Activated CD8-positive, alpha-beta T cell treated with anti-CD3 and anti-CD28 coated beads for 36 hours (primary cell): Measurements from ENCODE around the gene FRMD1. TPM values are rescaled to one million over a fixed set of nuclear protein-coding genes. Genes with fewer than 3 reads are reported as not detected.

Experiments used
- ATAC-seq: fragments of 200-7000 bp; cut with Tn5 transposase; one replicate; pipeline ENCODE4 v1.10.0; 2021; ENCODE audit warnings: mild to moderate bottlenecking, moderate library complexity
- CTCF ChIA-PET: fragments of 350-600 bp; sonication (Branson Sonifier 250); formaldehyde crosslinking; loops from one replicate; lab custom pipeline; 2021; ENCODE audit warnings: antibody characterized with exemption; lab: Charles Lee
- POLR2A ChIA-PET: fragments of 350-600 bp; sonication (Branson Sonifier 250); formaldehyde crosslinking; loops from one replicate; lab custom pipeline; 2021; ENCODE audit warnings: antibody characterized with exemption; lab: Charles Lee
- DNase-seq: peaks from one replicate; pipeline ENCODE4 v3.0.0-alpha.2; 2020
- H3K27ac Mint-ChIP-seq: one replicate; pipeline ENCODE4 v1.8.0; 2021; ENCODE audit warnings: mild to moderate bottlenecking, mixed read lengths
- H3K27me3 Mint-ChIP-seq: one replicate; pipeline ENCODE4 v1.8.0; 2021; ENCODE audit warnings: mixed read lengths
- H3K36me3 Mint-ChIP-seq: one replicate; pipeline ENCODE4 v1.8.0; 2021; ENCODE audit warnings: low read depth, mixed read lengths
- H3K4me1 Mint-ChIP-seq: one replicate; pipeline ENCODE4 v1.8.0; 2021; ENCODE audit warnings: low read depth, mixed read lengths
- H3K4me3 Mint-ChIP-seq: one replicate; pipeline ENCODE4 v1.8.0; 2021; ENCODE audit warnings: mild to moderate bottlenecking, moderate library complexity, mixed read lengths
- H3K9me3 Mint-ChIP-seq: one replicate; pipeline ENCODE4 v1.8.0; 2021; ENCODE audit warnings: mixed read lengths
- intact Hi-C: fragments of 100-400 bp; cut with micrococcal nuclease; formaldehyde crosslinking; loops from one replicate; pipeline ENCODE4 v1.10.0; 2022
- total RNA-seq, 2 experiments: library from RNA; stranded (reverse); gene quantifications; one replicate each; pipeline ENCODE4 v1.2.3, GENCODE V29; 2021
- TF ChIP-seq, protein P1 (sequence below): fragments of 200-600 bp; IDR thresholded peaks from one replicate; pipeline ENCODE4 v1.8.0; 2022; ENCODE audit warnings: antibody characterized with exemption, mild to moderate bottlenecking

FRMD1 gene
- total RNA-seq, 2 experiments from 2014 or later: not detected

- no peak for ATAC-seq
- Mint-ChIP-seq H3K4me3 (no peak overlapping the region), H3K27ac (no peak overlapping the region), H3K9me3 (peaks cover 19% of the 10 kb centered on the region), H3K4me1 (no peaks in the 10 kb centered on the region), H3K27me3 (peaks cover 6% of the 10 kb centered on the region), H3K36me3 (peaks cover 2% of the 10 kb centered on the region)
- TF ChIP-seq, protein P1, sequence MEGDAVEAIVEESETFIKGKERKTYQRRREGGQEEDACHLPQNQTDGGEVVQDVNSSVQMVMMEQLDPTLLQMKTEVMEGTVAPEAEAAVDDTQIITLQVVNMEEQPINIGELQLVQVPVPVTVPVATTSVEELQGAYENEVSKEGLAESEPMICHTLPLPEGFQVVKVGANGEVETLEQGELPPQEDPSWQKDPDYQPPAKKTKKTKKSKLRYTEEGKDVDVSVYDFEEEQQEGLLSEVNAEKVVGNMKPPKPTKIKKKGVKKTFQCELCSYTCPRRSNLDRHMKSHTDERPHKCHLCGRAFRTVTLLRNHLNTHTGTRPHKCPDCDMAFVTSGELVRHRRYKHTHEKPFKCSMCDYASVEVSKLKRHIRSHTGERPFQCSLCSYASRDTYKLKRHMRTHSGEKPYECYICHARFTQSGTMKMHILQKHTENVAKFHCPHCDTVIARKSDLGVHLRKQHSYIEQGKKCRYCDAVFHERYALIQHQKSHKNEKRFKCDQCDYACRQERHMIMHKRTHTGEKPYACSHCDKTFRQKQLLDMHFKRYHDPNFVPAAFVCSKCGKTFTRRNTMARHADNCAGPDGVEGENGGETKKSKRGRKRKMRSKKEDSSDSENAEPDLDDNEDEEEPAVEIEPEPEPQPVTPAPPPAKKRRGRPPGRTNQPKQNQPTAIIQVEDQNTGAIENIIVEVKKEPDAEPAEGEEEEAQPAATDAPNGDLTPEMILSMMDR: no peak
- ChIA-PET CTCF (no interaction called here), POLR2A (no interaction called here)
- intact Hi-C loops: no loop called here
- no peak for DNase-seq
These were observed 66.4 kb downstream of the FRMD1 start for GRCh38 chr6:168012431-168013249.

DNA sequence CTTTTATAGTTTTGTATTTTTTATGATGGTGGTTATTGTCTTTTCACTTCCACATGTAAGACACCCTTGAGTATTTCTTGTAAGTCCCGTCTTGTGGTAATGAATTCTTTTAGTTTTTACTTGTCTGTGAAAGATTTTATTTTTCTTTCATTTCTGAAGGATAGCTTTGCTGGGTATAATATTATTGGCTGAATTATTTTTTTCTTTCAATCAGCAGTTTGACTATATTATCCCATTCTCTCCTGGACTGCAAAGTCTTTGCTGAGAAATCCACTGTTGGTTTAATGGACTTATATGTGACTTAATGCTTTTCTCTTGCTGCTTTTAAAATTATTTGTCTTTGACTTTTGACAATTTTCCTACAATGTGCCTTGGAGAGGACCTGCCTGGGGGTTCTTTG lies 67.7 kb downstream of the FRMD1 start:
- CTCF ChIA-PET: no interaction called here
- Mint-ChIP-seq H3K27ac (no peak overlapping the region), H3K4me3 (no peak overlapping the region), H3K27me3 (peaks cover 5% of the 10 kb centered on the region), H3K4me1 (no peaks in the 10 kb centered on the region), H3K36me3 (peaks cover 2% of the 10 kb centered on the region), H3K9me3 (peaks cover 19% of the 10 kb centered on the region)
- ATAC-seq: no peak
- TF ChIP-seq, protein P1: no peak
- no peak for DNase-seq
- POLR2A ChIA-PET: no interaction called here
- intact Hi-C loops: no loop called here

DNA sequence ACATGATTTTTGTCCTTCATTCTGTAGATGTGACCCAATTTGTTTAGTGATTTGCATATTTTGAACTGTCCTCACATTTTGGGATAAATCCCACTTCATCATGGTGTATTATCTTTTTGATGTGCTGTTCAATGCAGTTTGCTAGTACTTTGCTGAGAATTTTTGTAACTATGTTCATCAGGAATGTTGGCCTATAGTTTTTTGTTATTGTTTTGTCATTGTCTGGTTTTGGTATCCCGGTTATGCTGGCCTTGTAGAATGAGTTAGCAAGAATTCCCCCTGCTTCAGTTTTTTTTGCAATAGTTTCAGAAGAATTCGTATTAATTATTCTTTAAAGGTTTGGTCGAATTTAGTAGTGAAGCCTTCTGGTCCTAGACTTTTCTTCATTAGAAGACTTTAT lies 69.7 kb downstream of the FRMD1 start:
- Mint-ChIP-seq H3K4me3 (no peak overlapping the region), H3K4me1 (no peaks in the 10 kb centered on the region), H3K27ac (no peak overlapping the region), H3K36me3 (peaks cover 2% of the 10 kb centered on the region), H3K9me3 (peaks cover 19% of the 10 kb centered on the region), H3K27me3 (no peaks in the 10 kb centered on the region)
- DNase-seq: no peak
- intact Hi-C loops: no loop called here
- ChIA-PET CTCF (no interaction called here), POLR2A (no interaction called here)
- TF ChIP-seq, protein P1: no peak
- ATAC-seq: no peak

DNA sequence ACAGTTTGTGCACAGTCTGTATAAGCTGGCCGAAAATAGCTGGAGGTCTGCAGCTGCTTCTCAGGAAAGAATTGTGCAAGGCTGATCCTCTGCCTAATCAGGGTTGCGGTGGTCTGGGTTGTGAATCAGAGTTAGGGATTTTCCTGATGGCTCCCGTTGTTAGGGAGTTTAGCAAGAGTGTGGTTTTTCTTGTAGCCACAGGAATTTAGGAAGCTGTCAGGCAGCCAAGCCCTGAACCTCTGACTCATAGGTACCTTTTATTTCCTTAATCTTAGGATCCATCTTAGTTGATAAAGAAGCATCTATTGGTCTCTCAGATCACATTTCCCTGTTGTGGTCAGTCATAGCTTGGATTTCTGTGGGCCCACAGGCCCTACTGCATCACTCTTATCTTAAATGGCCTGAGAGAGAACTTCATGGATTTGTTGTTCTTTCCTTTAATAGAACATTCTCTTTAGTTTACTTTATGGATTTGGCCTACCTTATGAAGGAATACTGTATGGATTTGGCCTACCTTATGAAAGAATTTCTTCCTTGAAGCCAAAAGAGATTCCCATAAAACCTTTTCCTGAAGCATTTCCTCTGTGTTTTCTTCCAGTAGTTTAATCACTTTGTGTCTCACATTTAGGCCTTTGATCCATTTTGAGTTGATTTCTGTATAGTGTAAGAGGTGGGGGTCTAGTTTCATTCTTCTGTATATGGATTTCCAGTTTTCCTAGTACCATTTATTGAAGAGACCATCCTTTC lies 71.2 kb downstream of the FRMD1 start:
- intact Hi-C loops: no loop called here
- Mint-ChIP-seq H3K36me3 (peaks cover 2% of the 10 kb centered on the region), H3K4me3 (no peak overlapping the region), H3K27ac (no peak overlapping the region), H3K4me1 (no peaks in the 10 kb centered on the region), H3K9me3 (peaks cover 19% of the 10 kb centered on the region), H3K27me3 (no peaks in the 10 kb centered on the region)
- POLR2A ChIA-PET: no interaction called here
- ATAC-seq (no peak), DNase-seq (no peak)
- CTCF ChIA-PET: no interaction called here
- TF ChIP-seq, protein P1: no peak

- no peak overlapping the region for H3K27ac Mint-ChIP-seq
- H3K36me3 Mint-ChIP-seq: no peaks in the 10 kb centered on the region
- H3K9me3 Mint-ChIP-seq: peaks cover 7% of the 10 kb centered on the region
- H3K4me3 Mint-ChIP-seq: no peak overlapping the region
- intact Hi-C loops: no loop called here
- TF ChIP-seq, protein P1: no peak
- DNase-seq: no peak
- H3K27me3 Mint-ChIP-seq: no peaks in the 10 kb centered on the region
- H3K4me1 Mint-ChIP-seq: no peaks in the 10 kb centered on the region
- CTCF ChIA-PET: no interaction called here
- POLR2A ChIA-PET: no interaction called here
- ATAC-seq: no peak
These were observed 73.2 kb downstream of the FRMD1 start for GRCh38 chr6:168005796-168006195.
